GM18519 (cell line): ENCODE data around the gene ALDH5A1.
"Not testable (repeated sequence)": the region's sequence is repeated elsewhere in the genome, so short reads cannot be mapped to it uniquely, and the experiment has no call there.

ENCODE experiments used
- ATAC-seq: cut with Tn5 transposase; IDR thresholded peaks from one replicate; pipeline ENCODE4 v1.9.1; 2021; ENCODE audit warnings: mild to moderate bottlenecking, moderate library complexity; ENCODE audit not compliant: unreplicated experiment, low FRiP score

Gene ALDH5A1

DNA sequence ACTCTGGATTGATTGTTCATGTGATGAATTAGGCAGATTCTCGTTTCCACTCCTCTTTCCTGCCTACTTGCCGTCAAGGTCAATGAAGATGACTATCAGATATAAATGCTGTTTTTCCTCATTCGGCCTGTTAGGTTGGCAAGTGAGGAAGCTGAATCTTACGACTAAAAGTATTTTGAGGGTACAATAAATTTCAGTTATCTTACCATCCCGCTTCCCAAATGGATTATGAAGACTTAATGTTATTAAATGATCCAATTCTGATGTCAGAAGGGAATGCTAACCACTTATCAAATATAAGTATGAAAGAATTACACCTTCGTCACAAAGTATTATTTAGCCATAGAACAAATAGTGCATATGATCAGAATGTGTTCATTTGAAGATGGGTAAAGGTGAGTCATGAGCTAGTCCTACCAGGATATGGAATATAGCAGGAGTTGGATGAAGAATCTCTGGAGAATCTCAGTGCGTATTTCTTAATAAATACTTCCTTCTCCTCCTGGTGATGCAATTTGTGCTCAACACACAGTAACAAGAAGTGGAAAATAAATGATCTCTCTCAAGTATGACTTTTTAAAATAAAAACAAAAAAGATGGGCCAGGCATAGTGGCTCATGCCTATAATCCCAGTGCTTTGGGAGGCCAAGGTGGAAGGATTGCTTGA is 10.0 kb upstream of the ALDH5A1 start:
- ATAC-seq, result no peak

DNA sequence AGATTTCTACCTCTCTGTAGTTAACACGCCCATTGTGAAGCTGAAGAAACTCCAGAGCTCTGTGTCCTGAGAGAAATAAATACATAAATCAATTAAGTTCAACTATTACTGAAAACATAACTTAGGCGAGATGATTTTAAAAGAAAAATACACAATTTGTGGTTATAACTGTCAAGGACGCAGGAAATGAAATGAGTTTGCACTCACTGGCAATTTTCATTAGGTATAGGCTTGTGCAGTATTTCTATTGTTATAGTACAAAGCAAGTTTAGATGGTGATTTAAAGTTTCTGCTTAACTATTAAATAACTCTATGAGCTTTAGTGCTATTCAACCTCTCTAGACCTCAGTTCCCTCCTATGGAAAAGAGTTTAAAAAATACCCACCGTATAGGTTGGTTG is 8.7 kb upstream of the ALDH5A1 start:
- ATAC-seq, result no peak

DNA sequence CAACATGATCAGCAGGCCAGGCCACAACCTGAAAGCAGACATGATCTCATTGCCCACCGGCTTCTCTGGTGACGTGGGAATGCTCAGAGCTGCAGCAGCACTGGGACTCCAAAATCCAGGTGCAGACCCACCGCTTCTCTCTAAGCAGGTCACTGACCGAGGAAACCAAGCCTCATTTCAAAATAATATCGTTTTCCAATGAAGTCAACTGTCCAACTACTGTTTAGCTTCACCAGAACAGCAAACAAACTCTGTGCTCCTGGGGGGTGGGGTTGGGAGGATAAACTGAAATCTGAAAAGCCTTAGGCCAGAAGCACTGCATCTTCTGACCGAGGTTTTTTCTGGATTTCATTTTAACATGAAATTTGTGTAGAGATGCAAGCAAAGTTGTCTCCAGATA is 5.3 kb upstream of the ALDH5A1 start, which contains the start of gene GPLD1:
Gene GPLD1 (minus strand): TSS at position 109 of the 400 bp plus-strand sequence. CDS start 67 bp downstream, at position 42.
- no peak for ATAC-seq

DNA sequence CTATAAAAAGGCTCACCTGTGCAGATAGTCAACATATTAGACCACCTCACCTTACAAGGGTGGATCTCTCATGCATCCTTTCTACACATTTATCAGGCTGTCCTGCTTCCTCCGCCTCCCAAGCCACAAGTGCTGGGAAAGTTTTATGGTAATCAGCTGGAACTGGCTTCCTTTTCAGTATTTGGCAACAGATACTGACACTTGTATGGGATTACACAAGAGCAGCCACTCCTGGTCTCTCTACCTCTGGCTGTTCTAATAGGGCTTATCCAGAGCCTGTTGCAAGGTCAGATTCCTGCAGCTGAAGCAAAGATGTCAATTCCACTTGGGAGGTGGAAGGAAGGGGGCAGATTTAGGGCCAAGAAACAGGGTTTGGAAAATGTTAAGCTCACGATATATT is 4.9 kb upstream of the ALDH5A1 start:
- no peak for ATAC-seq

DNA sequence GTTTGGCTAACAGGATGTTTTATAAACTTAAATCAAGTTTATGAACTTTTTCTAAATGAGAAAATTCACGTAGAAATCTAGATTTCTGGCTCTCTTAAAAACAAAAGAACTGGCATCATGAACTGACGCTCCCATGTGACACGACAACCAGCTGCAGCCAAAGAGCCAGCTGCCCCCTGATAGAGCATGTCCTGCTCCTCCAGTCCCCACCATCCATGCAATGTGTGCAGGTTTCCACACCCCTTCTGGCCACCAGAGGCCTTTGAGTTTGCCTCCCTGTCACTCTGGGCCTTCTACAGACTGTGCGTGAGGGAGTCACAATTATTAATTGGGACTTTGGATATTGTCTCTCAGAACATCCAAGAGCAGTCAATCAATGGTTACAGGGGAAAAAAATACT is 3.8 kb upstream of the ALDH5A1 start:
- ATAC-seq, result no peak

DNA sequence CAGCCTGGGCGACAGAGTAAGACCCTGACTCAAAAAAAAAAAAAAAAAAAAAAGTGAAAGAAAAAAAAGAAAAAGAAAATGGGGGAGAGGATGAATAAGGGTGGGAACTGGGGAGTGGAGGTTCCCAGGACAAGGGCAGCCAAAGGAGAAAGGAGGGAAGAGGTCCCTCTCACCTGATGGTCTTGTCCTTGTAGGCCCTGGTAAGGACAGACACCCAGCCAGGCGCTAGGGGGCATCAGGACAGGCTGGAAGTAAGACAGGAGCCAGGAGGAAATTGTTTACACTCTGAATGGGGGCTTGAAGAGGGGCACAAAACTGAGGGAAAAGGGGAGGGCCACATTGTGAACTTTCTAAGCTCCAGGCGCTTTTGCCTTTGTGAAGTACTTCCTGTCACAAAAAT is 2.3 kb upstream of the ALDH5A1 start:
- ATAC-seq, result no peak

DNA sequence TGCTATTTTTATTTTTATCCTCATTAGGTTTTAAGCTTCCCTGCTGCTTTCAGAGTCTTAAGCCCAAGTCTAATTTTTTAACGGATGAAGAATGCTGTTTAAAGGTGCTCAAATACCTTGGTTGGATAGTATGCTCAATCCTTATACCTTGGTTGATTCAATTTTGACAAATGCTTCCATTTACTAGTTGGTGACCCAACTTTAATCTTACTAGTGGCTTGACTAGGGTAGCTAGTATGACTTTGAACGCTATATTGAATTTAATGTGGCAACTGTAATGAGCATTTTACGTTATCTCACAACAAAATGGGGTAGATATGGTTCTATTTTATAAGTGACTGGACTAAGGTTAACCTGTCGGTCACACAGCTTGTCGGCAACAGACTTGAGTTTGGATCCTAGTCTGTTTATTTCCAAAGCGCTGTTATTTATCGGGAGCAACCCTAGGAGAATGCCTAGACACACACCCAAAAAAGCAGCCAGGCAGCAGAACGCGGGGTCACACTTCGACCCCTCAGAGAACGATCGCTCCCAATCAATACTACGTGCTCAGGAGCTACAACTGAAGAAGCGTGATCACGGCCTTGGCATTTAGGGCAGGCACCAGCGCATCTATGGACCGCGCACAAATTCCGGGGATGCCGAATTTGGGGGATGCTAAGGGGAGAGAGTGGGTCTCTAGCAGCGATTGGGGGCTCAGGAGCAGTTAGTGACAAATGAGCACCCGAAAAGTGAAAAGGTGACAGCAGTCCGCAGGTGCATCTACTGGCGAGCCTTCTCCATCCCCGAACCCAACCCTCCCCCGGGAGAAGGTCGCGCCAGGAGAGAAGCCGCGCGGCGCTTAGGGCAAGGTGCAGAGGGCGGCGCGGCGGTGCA is 586 bp upstream of the ALDH5A1 start:
- ATAC-seq, result no peak

DNA sequence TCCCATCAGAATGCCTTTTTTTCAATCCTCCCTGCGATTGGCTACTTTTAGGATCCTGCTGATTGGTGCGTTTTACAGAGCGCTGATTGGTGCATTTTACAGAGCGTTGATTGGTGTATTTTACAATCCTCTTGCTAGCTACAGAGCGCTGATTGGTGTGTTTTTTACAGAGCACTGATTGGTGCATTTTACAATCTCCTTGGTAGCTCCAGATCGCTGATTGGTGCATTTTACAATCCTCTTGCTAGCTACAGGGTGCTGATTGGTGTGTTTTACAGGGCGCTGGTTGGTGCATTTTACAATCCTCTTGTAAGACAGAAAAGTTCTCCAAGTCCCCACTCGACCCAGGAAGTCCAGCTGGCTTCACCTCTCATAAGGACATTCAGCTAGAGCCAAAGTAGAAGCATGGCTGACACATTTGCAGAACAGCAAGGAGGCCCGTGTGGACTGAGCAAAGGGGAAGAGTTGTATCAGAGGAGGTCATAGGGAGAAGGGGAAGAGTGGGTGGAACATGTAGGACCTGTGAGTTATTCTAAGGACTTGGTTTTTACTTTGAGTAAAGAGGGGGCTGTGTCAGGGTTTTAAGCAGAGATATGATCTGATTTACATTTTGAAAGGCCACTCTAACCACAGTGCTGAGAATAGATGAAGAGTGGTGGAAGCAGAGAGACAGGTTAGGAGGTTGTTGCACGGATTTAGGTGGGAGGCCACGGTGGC is 2.6 kb downstream of the ALDH5A1 start:
- ATAC-seq, result peak; percentile 23

DNA sequence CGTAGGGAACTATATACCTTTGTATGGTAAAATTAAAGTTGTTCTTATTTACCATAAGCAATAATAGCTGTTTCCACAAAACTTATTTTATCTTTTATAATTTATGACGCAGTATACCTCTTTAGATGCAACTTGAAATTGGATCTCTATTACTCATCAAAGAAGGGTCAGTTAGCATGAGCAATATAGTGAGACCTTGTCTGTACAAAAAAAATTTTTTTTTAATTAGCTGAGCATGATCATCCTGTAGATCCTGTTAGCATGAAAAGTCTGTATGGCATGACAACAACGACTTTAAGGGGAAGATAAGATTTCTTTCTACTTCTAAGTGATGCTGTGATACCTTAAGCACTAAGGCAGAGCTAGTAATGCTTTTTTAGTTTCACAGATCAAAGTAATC is 5.9 kb downstream of the ALDH5A1 start:
- no peak for ATAC-seq

DNA sequence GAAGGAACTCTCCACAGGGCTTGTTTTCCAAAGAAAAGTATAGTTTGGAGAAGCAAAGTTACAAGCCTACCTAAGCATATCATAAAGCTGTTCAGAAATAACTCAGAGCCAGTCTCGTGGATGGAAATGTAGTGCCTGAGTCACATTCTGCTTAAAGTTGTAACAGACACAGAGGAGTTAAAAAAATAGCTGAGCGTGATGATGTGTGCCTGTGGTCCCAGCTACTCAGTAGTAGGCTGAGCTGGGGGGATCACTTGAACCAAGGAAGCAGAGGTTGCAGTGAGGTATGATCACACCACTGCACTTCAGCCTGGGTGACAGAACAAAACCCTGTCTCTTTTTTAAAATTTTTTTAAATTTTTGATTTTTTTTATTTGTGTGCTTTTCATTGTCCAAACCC is 6.6 kb downstream of the ALDH5A1 start:
- ATAC-seq, result no peak

DNA sequence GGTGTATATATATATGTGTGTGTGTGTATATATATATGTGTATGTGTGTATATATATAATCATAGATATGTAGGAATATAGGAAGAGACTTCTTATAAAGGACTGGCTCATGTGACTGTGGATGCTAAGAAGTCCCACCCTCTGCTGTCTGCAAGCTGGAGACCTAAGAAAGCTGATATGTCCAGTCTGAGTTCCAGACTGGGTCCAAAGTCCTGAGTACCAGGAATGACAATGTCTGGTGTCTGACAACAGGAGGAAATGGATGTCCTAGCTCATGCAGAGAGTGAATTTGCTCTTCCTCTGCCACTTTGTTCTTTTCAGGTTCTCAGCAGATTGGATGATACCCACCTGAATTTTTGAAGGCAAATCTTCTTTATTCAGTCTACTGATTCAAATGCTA is 7.1 kb downstream of the ALDH5A1 start:
- no peak for ATAC-seq

DNA sequence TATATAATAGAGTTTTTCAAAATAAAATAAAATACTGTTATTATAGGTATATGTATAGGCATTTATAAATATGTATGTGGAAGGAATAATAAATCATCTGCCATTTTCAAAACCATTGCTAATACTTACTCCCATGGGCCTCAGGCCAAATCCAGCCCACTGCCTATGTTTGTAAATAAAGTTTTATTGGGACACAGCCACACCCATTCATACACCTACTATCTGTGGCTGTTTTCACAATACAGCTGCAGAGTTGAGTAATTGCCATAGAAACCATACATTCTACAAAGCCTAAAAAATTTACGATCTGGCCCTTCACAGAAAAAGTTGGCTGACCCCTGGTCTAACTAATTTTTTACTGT is 9.5 kb downstream of the ALDH5A1 start:
- no peak for ATAC-seq

DNA sequence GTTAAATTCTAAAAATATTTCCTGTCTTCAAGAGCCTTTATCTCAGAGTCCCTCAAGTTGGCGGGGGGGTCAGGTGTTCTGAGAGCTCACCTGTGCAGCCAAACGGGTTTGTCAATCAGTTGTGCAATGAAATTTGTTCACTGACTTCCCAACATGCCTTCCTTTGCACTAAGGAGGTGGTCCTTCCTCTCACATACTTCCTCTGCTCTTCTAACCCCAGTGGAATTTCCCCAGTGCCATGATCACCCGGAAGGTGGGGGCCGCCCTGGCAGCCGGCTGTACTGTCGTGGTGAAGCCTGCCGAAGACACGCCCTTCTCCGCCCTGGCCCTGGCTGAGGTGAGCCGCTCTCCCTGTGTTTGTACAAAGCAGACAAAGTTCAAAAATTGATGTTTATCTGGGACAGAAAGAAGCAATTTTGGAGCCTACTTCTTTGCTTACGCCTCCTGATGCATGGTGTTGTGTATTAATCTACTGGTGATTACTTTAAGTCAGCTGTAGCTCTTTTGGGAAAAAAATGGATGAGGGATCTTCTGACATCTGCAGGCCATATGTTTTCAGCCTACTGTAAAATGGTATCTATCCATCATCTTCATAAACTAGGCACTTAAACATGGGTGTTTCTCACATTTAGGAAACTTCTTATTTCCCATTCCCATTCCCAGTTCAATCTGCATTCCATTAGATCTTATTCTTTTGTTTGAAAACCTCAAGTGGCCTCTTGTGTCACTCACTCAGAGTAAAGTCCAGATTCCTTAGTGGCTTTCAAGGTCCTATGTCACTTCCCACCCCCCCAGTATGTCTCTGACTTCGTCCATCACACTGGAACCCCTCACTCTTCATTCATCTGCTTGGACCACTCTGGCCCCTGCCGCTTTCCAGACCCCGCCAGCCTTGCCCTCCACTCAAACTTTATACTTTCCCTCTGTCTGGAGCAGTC is 10.1 kb downstream of the ALDH5A1 start:
- no peak for ATAC-seq

DNA sequence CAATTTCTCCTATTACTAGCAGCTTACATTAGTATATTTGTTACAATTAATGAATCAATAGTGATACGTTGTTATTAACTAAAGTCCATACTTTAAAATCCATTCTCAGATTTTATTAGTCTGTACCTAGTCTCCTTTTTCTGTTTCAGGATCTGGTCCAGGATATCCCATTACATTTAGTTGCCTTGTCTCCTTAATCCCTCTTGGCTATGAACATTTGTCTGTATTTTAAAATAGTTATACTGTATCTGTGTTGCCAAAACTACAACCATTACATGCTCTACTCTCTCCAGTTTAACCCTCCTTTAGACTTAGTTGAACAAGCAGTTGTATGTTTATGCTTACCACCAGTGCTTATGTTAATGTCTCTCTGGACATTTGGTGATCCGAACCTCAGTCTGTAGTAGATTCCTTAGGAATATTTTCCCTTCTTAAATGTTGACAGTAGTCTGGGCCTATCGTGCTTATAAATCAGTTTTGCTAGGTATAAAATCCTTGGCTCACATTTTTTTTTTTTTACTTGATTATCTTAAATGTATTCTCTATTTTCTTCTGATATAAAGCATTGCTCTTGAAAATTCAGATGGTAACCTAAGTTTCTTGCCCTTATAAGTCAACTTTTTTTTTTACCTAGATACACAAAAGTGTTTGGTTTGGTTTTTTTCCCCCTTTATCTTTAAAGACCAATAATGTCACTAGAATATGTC is 12.2 kb downstream of the ALDH5A1 start:
- ATAC-seq, result no peak

DNA sequence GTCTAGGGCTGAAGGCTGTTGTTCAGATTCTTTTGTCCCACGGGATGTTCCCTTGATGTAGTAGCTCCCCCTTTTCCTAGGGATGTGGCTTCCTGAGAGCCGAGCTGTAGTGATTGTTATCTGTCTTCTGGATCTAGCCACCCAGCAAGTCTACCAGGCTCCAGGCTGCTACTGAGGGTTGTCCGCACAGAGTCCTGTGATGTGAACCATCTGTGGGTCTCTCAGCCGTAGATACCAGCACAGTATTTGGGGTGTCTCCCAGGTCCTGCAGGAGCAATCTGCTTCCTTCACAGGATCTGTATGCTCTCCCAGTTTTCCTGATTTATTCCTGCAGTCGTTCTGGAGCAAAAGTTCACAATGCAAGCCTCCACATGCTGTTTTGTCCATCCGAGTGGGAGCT is 17.2 kb downstream of the ALDH5A1 start:
- ATAC-seq, result not testable (repeated sequence)

DNA sequence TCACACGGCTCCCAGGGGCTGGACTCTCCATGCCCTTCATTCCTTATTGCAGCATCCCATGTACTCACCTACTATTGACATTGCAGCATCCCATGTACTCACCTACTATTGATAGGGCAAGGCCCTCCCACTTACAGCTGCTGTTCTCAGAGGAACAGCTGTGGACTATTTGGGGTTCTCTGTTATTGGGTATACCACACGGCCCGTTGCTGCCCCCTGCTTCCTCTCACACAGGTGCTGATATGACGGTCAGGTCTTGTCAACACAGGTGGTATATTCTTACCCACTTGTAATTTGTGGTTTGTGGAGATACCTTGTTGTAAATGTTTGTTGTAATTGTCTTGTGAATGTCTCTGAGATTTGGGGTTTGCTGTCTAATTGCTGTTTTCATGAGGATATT is 18.8 kb downstream of the ALDH5A1 start:
- ATAC-seq, result no peak

DNA sequence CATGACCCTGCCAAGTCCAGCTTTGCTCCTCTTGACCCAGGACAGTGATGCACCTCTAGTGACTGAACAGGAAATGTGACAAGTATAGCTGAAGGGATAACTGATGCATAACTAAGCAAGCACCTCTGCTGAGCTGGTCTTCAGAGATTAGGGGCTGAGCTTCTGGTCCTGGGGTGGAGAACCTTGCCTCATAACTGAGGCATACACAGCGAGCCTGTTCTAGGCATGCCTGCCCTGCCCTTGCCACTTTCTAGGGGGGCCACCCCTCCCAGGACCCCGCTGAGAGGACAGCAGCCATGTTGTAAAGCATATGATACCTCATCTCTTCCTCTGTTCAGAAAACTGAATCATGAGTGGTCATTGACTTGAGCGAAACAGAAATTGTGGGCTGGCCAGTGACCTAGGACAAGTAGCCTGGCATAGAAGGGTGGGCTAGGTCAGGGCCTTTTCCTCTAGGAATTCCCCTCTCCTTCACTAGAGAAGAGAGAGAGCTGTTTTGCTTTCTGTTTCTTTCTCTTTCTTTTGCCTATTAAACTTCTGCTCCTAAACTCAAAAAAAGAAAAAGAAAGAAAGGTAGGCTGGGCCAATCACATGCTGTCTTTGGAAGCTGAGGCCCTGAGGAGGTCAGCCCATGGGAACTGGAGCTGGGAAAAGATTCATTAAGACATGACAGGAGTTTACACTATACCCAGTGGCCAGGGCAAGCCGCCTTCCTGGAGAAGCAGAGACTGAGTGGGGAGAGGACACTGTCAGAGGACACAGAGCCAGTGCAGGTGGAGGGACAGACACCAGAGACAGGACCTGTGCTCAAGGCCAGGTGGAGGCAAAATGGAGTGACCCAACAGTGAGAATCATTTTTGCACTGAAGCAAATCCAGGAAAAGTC is 23.1 kb downstream of the ALDH5A1 start:
- peak; percentile 77 for ATAC-seq

DNA sequence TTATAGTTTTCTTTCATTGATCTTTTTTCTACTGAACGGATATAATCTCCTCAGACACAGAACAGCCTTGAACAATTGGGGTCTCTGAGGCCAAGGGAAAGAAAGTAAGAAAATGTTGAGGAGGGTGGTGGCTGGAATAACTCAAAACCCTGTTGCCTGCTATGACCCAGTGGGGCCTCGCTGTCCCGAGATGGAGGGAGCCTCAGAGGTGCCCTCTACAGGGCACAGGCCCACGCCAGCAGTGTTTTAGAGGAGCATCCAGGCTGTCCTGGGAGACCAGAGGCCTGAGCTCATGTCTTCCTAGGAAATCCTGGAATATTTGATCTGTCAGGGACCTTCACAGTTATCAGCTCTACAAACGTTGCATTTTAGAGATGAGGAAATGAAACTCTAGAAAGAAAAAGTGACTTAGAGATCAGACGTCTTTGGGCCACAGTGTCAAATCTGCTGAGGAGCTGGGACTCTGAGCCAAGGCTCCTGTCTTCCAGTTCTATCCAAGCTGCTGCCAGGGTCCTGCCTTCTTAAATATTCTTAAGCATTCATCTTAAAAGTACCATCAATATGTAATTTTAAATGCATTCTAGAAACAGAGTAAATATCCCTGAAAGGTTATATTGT is 26.3 kb downstream of the ALDH5A1 start:
- no peak for ATAC-seq
